GM23248 (cell line): Measurements from ENCODE around the gene RPAP3. TPM values are rescaled to one million over a fixed set of nuclear protein-coding genes. Genes with fewer than 3 reads are reported as not detected.

Source experiments
- DNase-seq: peaks from one replicate; pipeline ENCODE4 v3.0.0-alpha.2; 2015
- H2AFZ ChIP-seq: fragments of 200-600 bp; sonication (generic); 2 replicates; pipeline ENCODE4 v1.6.1; 2016; ENCODE audit warnings: antibody characterized with exemption
- H3F3A ChIP-seq: fragments of 200-600 bp; sonication (generic); 2 replicates; pipeline ENCODE4 v1.6.1; 2016; ENCODE audit warnings: mild to moderate bottlenecking, antibody characterized with exemption, mixed run types; ENCODE audit not compliant: insufficient read depth
- H3K27ac ChIP-seq: fragments of 200-600 bp; sonication (generic); 2 replicates; pipeline ENCODE4 v1.5.1; 2016; ENCODE audit warnings: mild to moderate bottlenecking
- H3K27me3 ChIP-seq: fragments of 200-600 bp; sonication (generic); replicated peaks from 2 replicates; pipeline ENCODE4 v1.6.1; 2016; ENCODE audit warnings: mild to moderate bottlenecking; ENCODE audit not compliant: insufficient read depth
- H3K36me3 ChIP-seq: fragments of 200-600 bp; sonication (generic); 2 replicates; pipeline ENCODE4 v1.6.1; 2016; ENCODE audit warnings: low read depth, mild to moderate bottlenecking
- H3K4me1 ChIP-seq: fragments of 200-600 bp; sonication (generic); 2 replicates; pipeline ENCODE4 v1.6.1; 2016; ENCODE audit warnings: mild to moderate bottlenecking; ENCODE audit not compliant: insufficient read depth
- H3K4me2 ChIP-seq: fragments of 200-600 bp; sonication (generic); one replicate; pipeline ENCODE4 v1.6.1; 2016; ENCODE audit warnings: mild to moderate bottlenecking; ENCODE audit not compliant: unreplicated experiment
- H3K4me3 ChIP-seq: fragments of 200-600 bp; sonication (generic); 2 replicates; pipeline ENCODE4 v1.5.1; 2016; ENCODE audit warnings: mild to moderate bottlenecking
- H3K79me2 ChIP-seq: fragments of 200-600 bp; sonication (generic); 2 replicates; pipeline ENCODE4 v1.6.1; 2016; ENCODE audit warnings: mild to moderate bottlenecking; ENCODE audit not compliant: insufficient read depth
- H3K9ac ChIP-seq: fragments of 200-600 bp; sonication (generic); 2 replicates; pipeline ENCODE4 v1.6.1; 2016; ENCODE audit warnings: mild to moderate bottlenecking
- H3K9me2 ChIP-seq: fragments of 200-600 bp; sonication (generic); 2 replicates; pipeline ENCODE4 v1.6.1; 2016; ENCODE audit warnings: mixed run types, mild to moderate bottlenecking, moderate library complexity; ENCODE audit not compliant: insufficient read depth
- H3K9me3 ChIP-seq: fragments of 200-600 bp; sonication (generic); one replicate; pipeline ENCODE4 v1.6.1; 2017; ENCODE audit warnings: low read depth
- H4K20me1 ChIP-seq: fragments of 200-600 bp; sonication (generic); 2 replicates; pipeline ENCODE4 v1.6.0; 2016; ENCODE audit not compliant: insufficient read depth
- EZH2 ChIP-seq: fragments of 200-600 bp; sonication (generic); IDR thresholded peaks from 2 replicates; pipeline ENCODE4 v1.6.1; 2018; ENCODE audit warnings: antibody characterized with exemption, mild to moderate bottlenecking; ENCODE audit not compliant: insufficient read depth, poor library complexity, severe bottlenecking
- EZH2phosphoT487 ChIP-seq: fragments of 200-600 bp; sonication (generic); IDR thresholded peaks from 2 replicates; pipeline ENCODE4 v1.6.1; 2018; ENCODE audit warnings: antibody characterized with exemption, moderate library complexity, mild to moderate bottlenecking, low read depth; ENCODE audit not compliant: insufficient read depth
- WGBS, 2 experiments: methylation state at CpG; one replicate each; pipeline ENCODE4 v1.1.6; 2015 to 2017; ENCODE audit warnings: low lambda C conversion rate in 2 of 2, low coverage in 1 of 2; ENCODE audit errors: missing lambda C conversion rate in 2 of 2; 5-methylcytosine and 5-hydroxymethylcytosine counted together
- in situ Hi-C: fragments of 300-500 bp; cut with MboI; formaldehyde crosslinking; loops from 2 replicates; pipeline ENCODE4 v1.15.0; 2020
- polyA plus RNA-seq: library from polyadenylated mRNA; unstranded; fragments of >200 nt; fragmentation: Nextera tagmentation; extraction: Ambion mirVana; gene quantifications from 2 replicates; pipeline ENCODE4 v1.2.1, GENCODE V29; 2016
- total RNA-seq: library from RNA; depleted of rRNA; stranded (reverse); fragments of >200 nt; shearing (Covaris generic); gene quantifications from 2 replicates; pipeline ENCODE4 v1.2.3, GENCODE V29; 2014

The RPAP3 gene
- total and polyA plus RNA-seq, 2 experiments from 2014 or later: 16.2 to 27.8 TPM

- no peaks in the 10 kb centered on the region for H3K9me3 ChIP-seq
- no peak overlapping the region for H3K9ac ChIP-seq
- H3K4me1 ChIP-seq: no peaks in the 10 kb centered on the region
- no peak for DNase-seq
- in situ Hi-C loops: no loop called here
- no peak for TF ChIP-seq EZH2phosphoT487
- no peak for TF ChIP-seq EZH2
- peaks cover 3% of the 10 kb centered on the region; the same call in 1 of the 2 replicates for H3F3A ChIP-seq
- H3K9me2 ChIP-seq: no peaks in the 10 kb centered on the region
- H3K4me2 ChIP-seq: no peak overlapping the region
- H2AFZ ChIP-seq: no peak overlapping the region
- H3K27me3 ChIP-seq: no peaks in the 10 kb centered on the region
- no peak overlapping the region for H3K27ac ChIP-seq
- H3K79me2 ChIP-seq: no peaks in the 10 kb centered on the region
- no peaks in the 10 kb centered on the region for H4K20me1 ChIP-seq
- H3K36me3 ChIP-seq: 0 out of 2 replicates have a peak, but pooled peaks cover 5% of the 10 kb centered on the region
- no peak overlapping the region for H3K4me3 ChIP-seq
- WGBS, 2 experiments: 69% methylated on average over 16 of the region's 16 CpGs
Observed at GRCh38 chr12:47634127-47634526, 71.7 kb downstream of the RPAP3 start.

- no peak overlapping the region for H3K9ac ChIP-seq
- H3K27me3 ChIP-seq: no peaks in the 10 kb centered on the region
- TF ChIP-seq EZH2 (no peak), EZH2phosphoT487 (no peak)
- H3K4me2 ChIP-seq: no peak overlapping the region
- no peaks in the 10 kb centered on the region for H3K9me2 ChIP-seq
- 92 to 100% methylated on average over 1 of the region's 1 CpG for WGBS, 2 experiments
- in situ Hi-C loops: no loop called here
- H4K20me1 ChIP-seq: no peaks in the 10 kb centered on the region
- H3K4me1 ChIP-seq: no peaks in the 10 kb centered on the region
- H2AFZ ChIP-seq: no peak overlapping the region
- no peaks in the 10 kb centered on the region for H3K9me3 ChIP-seq
- H3K27ac ChIP-seq: no peak overlapping the region
- H3K4me3 ChIP-seq: no peak overlapping the region
- H3F3A ChIP-seq: no peaks in the 10 kb centered on the region
- 0 out of 2 replicates have a peak, but pooled peaks cover 3% of the 10 kb centered on the region for H3K36me3 ChIP-seq
- H3K79me2 ChIP-seq: no peaks in the 10 kb centered on the region
- DNase-seq: no peak
Observed at GRCh38 chr12:47621960-47622359, 83.9 kb downstream of the RPAP3 start.

- no peak overlapping the region for H3K27ac ChIP-seq
- H3K9me3 ChIP-seq: no peaks in the 10 kb centered on the region
- H3F3A ChIP-seq: no peaks in the 10 kb centered on the region
- in situ Hi-C loops: no loop called here
- WGBS, 2 experiments: 79 to 89% methylated on average over 4 of the region's 4 CpGs
- H3K4me3 ChIP-seq: no peak overlapping the region
- H3K27me3 ChIP-seq: no peaks in the 10 kb centered on the region
- no peaks in the 10 kb centered on the region for H3K79me2 ChIP-seq
- DNase-seq: no peak
- no peaks in the 10 kb centered on the region for H4K20me1 ChIP-seq
- H3K4me2 ChIP-seq: no peak overlapping the region
- no peak for TF ChIP-seq EZH2
- TF ChIP-seq EZH2phosphoT487: no peak
- no peak overlapping the region for H2AFZ ChIP-seq
- H3K36me3 ChIP-seq: no peaks in the 10 kb centered on the region
- H3K9me2 ChIP-seq: no peaks in the 10 kb centered on the region
- H3K4me1 ChIP-seq: no peaks in the 10 kb centered on the region
- H3K9ac ChIP-seq: no peak overlapping the region
Observed at GRCh38 chr12:47617476-47617875, 88.4 kb downstream of the RPAP3 start.

GRCh38 chr12:47616440-47616839 is 89.4 kb downstream of the RPAP3 start:
- 83 to 87% methylated on average over 1 of the region's 1 CpG for WGBS, 2 experiments
- Histone ChIP-seq H3F3A (no peaks in the 10 kb centered on the region), H3K27me3 (no peaks in the 10 kb centered on the region), H4K20me1 (no peaks in the 10 kb centered on the region), H3K36me3 (no peaks in the 10 kb centered on the region), H3K9ac (no peak overlapping the region), H3K4me2 (no peak overlapping the region), H3K9me2 (no peaks in the 10 kb centered on the region), H3K27ac (no peak overlapping the region), H3K4me1 (no peaks in the 10 kb centered on the region), H2AFZ (no peak overlapping the region), H3K79me2 (no peaks in the 10 kb centered on the region), H3K4me3 (no peak overlapping the region), H3K9me3 (no peaks in the 10 kb centered on the region)
- in situ Hi-C loops: no loop called here
- TF ChIP-seq EZH2phosphoT487 (no peak), EZH2 (no peak)
- peak; percentile 20 for DNase-seq

- no peak overlapping the region for H2AFZ ChIP-seq
- H3K4me3 ChIP-seq: no peak overlapping the region
- H3K79me2 ChIP-seq: no peaks in the 10 kb centered on the region
- no peak overlapping the region for H3K27ac ChIP-seq
- H3K9me2 ChIP-seq: no peaks in the 10 kb centered on the region
- H3F3A ChIP-seq: no peaks in the 10 kb centered on the region
- in situ Hi-C loops: no loop called here
- H4K20me1 ChIP-seq: no peaks in the 10 kb centered on the region
- H3K36me3 ChIP-seq: no peaks in the 10 kb centered on the region
- TF ChIP-seq EZH2phosphoT487 (no peak), EZH2 (no peak)
- no peak overlapping the region for H3K9ac ChIP-seq
- DNase-seq: no peak
- H3K4me1 ChIP-seq: no peaks in the 10 kb centered on the region
- H3K27me3 ChIP-seq: no peaks in the 10 kb centered on the region
- no peak overlapping the region for H3K4me2 ChIP-seq
- H3K9me3 ChIP-seq: no peaks in the 10 kb centered on the region
Observed at GRCh38 chr12:47615711-47616110, 90.1 kb downstream of the RPAP3 start.
